ENCODE results near the gene CEMIP. TPM values are rescaled to one million over a fixed set of nuclear protein-coding genes. Genes with fewer than 3 reads are reported as not detected.

CEMIP gene
- total and polyA plus RNA-seq, 2 of the 13 experiments (the other 11 are each of a cell fraction or from before 2014, with no cell fraction given) = 4.3 to 28.5 TPM

GRCh38 chr15:80989518-80990478, 210.6 kb downstream of the CEMIP start, which contains the start of gene MESD (continued):
- TF ChIP-seq, protein P1, sequence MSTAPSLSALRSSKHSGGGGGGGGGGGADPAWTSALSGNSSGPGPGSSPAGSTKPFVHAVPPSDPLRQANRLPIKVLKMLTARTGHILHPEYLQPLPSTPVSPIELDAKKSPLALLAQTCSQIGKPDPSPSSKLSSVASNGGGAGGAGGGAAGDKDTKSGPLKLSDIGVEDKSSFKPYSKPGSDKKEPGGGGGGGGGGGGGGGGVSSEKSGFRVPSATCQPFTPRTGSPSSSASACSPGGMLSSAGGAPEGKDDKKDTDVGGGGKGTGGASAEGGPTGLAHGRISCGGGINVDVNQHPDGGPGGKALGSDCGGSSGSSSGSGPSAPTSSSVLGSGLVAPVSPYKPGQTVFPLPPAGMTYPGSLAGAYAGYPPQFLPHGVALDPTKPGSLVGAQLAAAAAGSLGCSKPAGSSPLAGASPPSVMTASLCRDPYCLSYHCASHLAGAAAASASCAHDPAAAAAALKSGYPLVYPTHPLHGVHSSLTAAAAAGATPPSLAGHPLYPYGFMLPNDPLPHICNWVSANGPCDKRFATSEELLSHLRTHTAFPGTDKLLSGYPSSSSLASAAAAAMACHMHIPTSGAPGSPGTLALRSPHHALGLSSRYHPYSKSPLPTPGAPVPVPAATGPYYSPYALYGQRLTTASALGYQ (CRISPR knock-in tag; IDR thresholded peaks at IDR 0.05) = 0 out of 2 replicates have a peak, but pooled peaks have one; percentile 30
- TF ChIP-seq RFX3 (CRISPR knock-in tag; IDR thresholded peaks at IDR 0.05) (no peak), ZKSCAN8 (CRISPR knock-in tag; IDR thresholded peaks at IDR 0.05; ENCODE audit: borderline replicate concordance) (peak; percentile 23; the same call in 1 of the 2 replicates), ZNF678 (CRISPR knock-in tag; IDR thresholded peaks at IDR 0.05) (no peak), MLLT10 (CRISPR knock-in tag; IDR thresholded peaks at IDR 0.05) (no peak), NR2F1 (CRISPR knock-in tag; IDR thresholded peaks at IDR 0.05) (peak in 1 of 2 experiments; percentile 49; a peak in 1 of 4 replicates), MXD4 (CRISPR knock-in tag; IDR thresholded peaks at IDR 0.05) (no peak), PAF1 (CRISPR knock-in tag; IDR thresholded peaks at IDR 0.05) (no peak), FOXO1 (CRISPR knock-in tag; IDR thresholded peaks at IDR 0.05) (peak; percentile 70), ARID3A (IDR thresholded peaks at IDR 0.05; ENCODE audit: low read depth, low read length) (no peak), JDP2 (CRISPR knock-in tag; IDR thresholded peaks at IDR 0.05; ENCODE audit: borderline replicate concordance) (no peak), ZNF572 (CRISPR knock-in tag; IDR thresholded peaks at IDR 0.05) (no peak), PCBP2 (optimal IDR thresholded peaks at IDR 0.05; ENCODE audit: low read depth, low read length, poor library complexity, severe bottlenecking) (no peak), ZNF276 (CRISPR knock-in tag; IDR thresholded peaks at IDR 0.05; ENCODE audit: low read depth) (no peak), HOXD1 (CRISPR knock-in tag; IDR thresholded peaks at IDR 0.05) (0 out of 2 replicates have a peak, but pooled peaks have one; percentile 23), ZNF543 (CRISPR knock-in tag; IDR thresholded peaks at IDR 0.05) (0 out of 2 replicates have a peak, but pooled peaks have one; percentile 79)
- TF ChIP-seq, protein P2, sequence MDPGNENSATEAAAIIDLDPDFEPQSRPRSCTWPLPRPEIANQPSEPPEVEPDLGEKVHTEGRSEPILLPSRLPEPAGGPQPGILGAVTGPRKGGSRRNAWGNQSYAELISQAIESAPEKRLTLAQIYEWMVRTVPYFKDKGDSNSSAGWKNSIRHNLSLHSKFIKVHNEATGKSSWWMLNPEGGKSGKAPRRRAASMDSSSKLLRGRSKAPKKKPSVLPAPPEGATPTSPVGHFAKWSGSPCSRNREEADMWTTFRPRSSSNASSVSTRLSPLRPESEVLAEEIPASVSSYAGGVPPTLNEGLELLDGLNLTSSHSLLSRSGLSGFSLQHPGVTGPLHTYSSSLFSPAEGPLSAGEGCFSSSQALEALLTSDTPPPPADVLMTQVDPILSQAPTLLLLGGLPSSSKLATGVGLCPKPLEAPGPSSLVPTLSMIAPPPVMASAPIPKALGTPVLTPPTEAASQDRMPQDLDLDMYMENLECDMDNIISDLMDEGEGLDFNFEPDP (CRISPR knock-in tag; conservative IDR thresholded peaks at IDR 0.05) = no peak
- TF ChIP-seq, protein P3, sequence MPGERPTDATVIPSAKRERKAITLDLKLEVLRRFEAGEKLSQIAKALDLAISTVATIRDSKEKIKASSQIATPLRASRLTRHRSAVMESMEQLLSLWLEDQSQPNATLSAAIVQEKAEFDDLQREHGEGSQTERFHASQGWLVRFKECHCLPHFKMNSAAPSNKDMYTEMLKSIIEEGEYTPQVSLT (CRISPR knock-in tag; IDR thresholded peaks at IDR 0.05; ENCODE audit: borderline replicate concordance, low read depth) = no peak
